T-helper 1 cell treated with Interleukin-12 subunit alpha and Interleukin-12 subunit beta and Interleukin-4 antibody, amounts not matched to agents 30 μg/mL and 1 μg/mL, for 36 hours (primary cell): ENCODE results near the gene ARHGEF40.
"Not testable (repeated sequence)": the region's sequence is repeated elsewhere in the genome, so short reads cannot be mapped to it uniquely, and the experiment has no call there.

Experiments
- H3K27ac Mint-ChIP-seq: one replicate; pipeline ENCODE4 v1.8.0; 2021; ENCODE audit warnings: mild to moderate bottlenecking, mixed read lengths
- H3K27me3 Mint-ChIP-seq: one replicate; pipeline ENCODE4 v1.8.0; 2021; ENCODE audit warnings: low read depth, mixed read lengths
- H3K36me3 Mint-ChIP-seq: one replicate; pipeline ENCODE4 v1.8.0; 2021; ENCODE audit warnings: low read depth, mixed read lengths
- H3K4me1 Mint-ChIP-seq: one replicate; pipeline ENCODE4 v1.8.0; 2021; ENCODE audit warnings: low read depth, mixed read lengths
- H3K4me3 Mint-ChIP-seq: one replicate; pipeline ENCODE4 v1.8.0; 2021; ENCODE audit warnings: mild to moderate bottlenecking, moderate library complexity, mixed read lengths
- H3K9me3 Mint-ChIP-seq: one replicate; pipeline ENCODE4 v1.8.0; 2021; ENCODE audit warnings: mixed read lengths

The ARHGEF40 gene

DNA sequence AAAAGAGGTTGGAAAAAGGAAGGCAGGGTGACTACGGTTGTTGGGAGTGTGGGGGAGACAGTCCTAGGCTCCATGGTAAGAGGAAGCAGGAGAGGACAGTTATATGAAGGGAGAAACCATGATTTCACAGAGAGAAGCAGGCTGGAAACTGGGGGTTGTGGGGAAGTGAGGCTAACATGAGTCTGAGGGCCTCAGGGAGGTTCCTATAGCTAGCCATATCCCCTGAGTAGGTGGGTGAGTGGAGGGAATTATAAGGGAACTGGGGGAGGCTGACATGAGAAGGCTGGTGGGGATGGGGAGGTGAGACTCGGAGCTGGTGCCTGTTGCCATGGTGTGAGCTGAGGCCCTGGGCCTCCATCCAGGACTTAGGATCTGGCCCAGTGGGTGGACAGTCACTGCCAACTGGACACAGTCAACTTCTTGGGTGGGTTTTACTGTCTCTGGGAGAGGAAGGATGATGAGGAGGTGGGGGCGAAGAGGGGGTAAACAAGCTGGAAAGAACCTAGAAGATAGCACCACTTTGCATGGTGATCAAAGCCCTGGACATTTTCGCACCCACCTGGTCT lies 36.9 kb upstream of the ARHGEF40 start:
- Mint-ChIP-seq H3K4me1 (no peaks in the 10 kb centered on the region), H3K27me3 (peaks cover 15% of the 10 kb centered on the region), H3K27ac (no peak overlapping the region), H3K36me3 (no peaks in the 10 kb centered on the region), H3K9me3 (no peaks in the 10 kb centered on the region), H3K4me3 (no peak overlapping the region)

DNA sequence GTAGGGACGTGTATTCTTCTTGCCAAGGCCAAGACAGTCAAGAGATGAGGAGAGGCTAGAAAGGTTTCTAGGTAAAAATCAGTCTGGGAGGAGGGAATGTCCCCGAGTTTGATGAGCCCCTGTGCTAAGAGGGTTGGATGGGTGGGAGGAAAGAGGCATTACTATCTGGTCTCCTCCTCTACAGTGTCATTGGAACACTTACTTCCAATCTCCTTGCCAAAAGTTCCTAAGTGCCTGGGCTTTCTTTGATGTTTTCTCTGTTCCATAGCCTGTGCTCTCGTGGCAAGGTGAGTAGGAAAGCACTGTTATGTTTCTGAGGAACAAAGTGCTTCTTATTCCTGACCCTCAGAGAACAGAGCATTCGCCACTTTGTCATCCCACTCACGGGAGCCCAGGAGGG lies 35.4 kb upstream of the ARHGEF40 start, which contains the start of gene RNASE13:
TSS of gene RNASE13 (minus strand) at position 101 of the 400 bp plus-strand sequence. CDS start 519 bp downstream, outside the sequence.
- H3K27me3 Mint-ChIP-seq = peaks cover 15% of the 10 kb centered on the region
- no peaks in the 10 kb centered on the region for H3K4me1 Mint-ChIP-seq
- H3K9me3 Mint-ChIP-seq = no peaks in the 10 kb centered on the region
- no peaks in the 10 kb centered on the region for H3K36me3 Mint-ChIP-seq
- H3K27ac Mint-ChIP-seq = no peak within 1 kb of the TSS
- H3K4me3 Mint-ChIP-seq = no peak within 1 kb of the TSS

DNA sequence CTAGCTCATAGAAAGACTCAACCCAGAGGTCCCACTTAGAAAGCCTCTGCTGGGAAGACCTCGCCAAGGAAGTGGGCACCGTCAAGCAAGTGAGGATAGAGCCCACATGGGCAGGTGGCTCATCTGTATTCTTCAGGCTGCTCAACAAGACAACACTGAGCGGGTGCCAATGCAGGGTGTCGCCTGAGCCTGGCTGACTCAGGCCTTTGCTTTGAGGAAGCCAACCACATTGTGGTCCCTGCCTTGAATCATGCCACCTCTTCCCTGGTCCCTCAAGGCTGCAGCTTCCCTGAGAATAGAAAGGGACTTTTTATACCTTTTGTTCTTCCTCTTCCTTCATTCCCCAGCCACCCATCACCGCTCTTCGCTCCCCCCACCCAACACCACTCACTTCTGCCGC lies 33.4 kb upstream of the ARHGEF40 start:
- Mint-ChIP-seq H3K4me3 (no peak overlapping the region), H3K27ac (no peak overlapping the region), H3K27me3 (peaks cover 11% of the 10 kb centered on the region), H3K9me3 (no peaks in the 10 kb centered on the region), H3K36me3 (no peaks in the 10 kb centered on the region), H3K4me1 (no peaks in the 10 kb centered on the region)

- H3K4me1 Mint-ChIP-seq = no peaks in the 10 kb centered on the region
- no peaks in the 10 kb centered on the region for H3K9me3 Mint-ChIP-seq
- no peaks in the 10 kb centered on the region for H3K36me3 Mint-ChIP-seq
- no peak overlapping the region for H3K4me3 Mint-ChIP-seq
- peaks cover 10% of the 10 kb centered on the region for H3K27me3 Mint-ChIP-seq
- no peak overlapping the region for H3K27ac Mint-ChIP-seq
Observed at GRCh38 chr14:21037156-21037555, 32.9 kb upstream of the ARHGEF40 start.

- H3K27ac Mint-ChIP-seq = no peak overlapping the region
- no peaks in the 10 kb centered on the region for H3K9me3 Mint-ChIP-seq
- H3K27me3 Mint-ChIP-seq = peaks cover 8% of the 10 kb centered on the region
- H3K4me1 Mint-ChIP-seq = no peaks in the 10 kb centered on the region
- H3K4me3 Mint-ChIP-seq = no peak overlapping the region
- no peaks in the 10 kb centered on the region for H3K36me3 Mint-ChIP-seq
Observed at GRCh38 chr14:21038441-21039422, 31.4 kb upstream of the ARHGEF40 start.

- no peak overlapping the region for H3K4me3 Mint-ChIP-seq
- no peak overlapping the region for H3K27ac Mint-ChIP-seq
- no peaks in the 10 kb centered on the region for H3K36me3 Mint-ChIP-seq
- H3K4me1 Mint-ChIP-seq = no peaks in the 10 kb centered on the region
- H3K9me3 Mint-ChIP-seq = no peaks in the 10 kb centered on the region
- peaks cover 13% of the 10 kb centered on the region for H3K27me3 Mint-ChIP-seq
Observed at GRCh38 chr14:21039585-21040369, 30.3 kb upstream of the ARHGEF40 start.

DNA sequence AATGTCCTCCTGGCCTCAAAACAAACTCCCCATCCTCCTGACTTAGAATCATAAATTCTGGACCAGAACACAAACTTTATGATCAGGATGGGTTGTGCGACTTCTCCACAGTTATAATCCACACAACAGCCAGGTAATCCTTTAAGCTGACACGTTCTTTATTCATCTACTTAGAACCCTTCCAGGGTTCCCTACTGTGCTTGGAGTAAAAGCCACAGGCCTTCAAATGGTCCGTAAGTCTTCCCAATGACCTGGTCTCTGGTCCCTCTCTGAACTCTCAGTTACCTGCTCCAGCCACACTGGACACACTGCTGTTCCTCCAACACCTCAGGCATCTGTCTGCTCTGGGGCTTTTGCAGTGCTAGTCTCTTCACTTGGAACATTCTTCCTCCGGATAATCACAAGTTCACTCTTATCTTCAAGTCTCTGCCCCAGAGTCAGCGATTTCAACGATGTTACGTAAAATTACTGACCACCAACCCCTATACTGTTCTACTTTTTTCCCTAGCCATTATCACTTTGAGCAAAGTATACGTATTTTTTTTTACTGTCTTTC lies 29.7 kb upstream of the ARHGEF40 start:
- peaks cover 20% of the 10 kb centered on the region for H3K27me3 Mint-ChIP-seq
- no peak overlapping the region for H3K27ac Mint-ChIP-seq
- no peaks in the 10 kb centered on the region for H3K9me3 Mint-ChIP-seq
- H3K4me1 Mint-ChIP-seq = no peaks in the 10 kb centered on the region
- H3K36me3 Mint-ChIP-seq = no peaks in the 10 kb centered on the region
- no peak overlapping the region for H3K4me3 Mint-ChIP-seq

DNA sequence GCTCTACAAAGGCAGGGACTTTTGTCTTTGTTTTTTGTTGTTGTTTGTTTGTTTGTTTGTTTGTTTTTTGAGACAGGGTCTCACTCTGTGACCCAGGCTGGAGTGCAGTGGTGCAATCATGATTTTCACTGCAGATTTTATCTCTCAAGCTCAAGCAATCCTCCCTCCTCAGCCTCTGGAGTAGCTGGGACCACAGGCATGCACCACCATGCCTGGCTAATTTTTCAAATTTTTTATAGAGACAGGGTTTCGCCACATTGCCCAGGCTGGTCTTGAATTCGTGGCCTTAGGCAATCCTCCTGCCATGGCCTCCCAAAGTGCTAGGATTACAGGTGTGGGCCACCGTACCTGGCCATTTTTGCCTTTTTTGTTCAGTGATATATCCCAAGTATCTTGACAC lies 29.2 kb upstream of the ARHGEF40 start:
- H3K27ac Mint-ChIP-seq, H3K9me3 Mint-ChIP-seq, H3K36me3 Mint-ChIP-seq, H3K4me3 Mint-ChIP-seq, H3K4me1 Mint-ChIP-seq: not testable (repeated sequence)
- H3K27me3 Mint-ChIP-seq = peaks cover 23% of the 10 kb centered on the region

GRCh38 chr14:21041676-21042433 lies 28.2 kb upstream of the ARHGEF40 start, which contains the start of gene RNASE7:
Gene RNASE7, plus strand, starts transcription at chr14:21042362. Its CDS starts 631 bp downstream, at chr14:21042993.
- no peak within 1 kb of the TSS for H3K27ac Mint-ChIP-seq
- H3K36me3 Mint-ChIP-seq = no peaks in the 10 kb centered on the region

GRCh38 chr14:21042918-21043317 lies 27.2 kb upstream of the ARHGEF40 start:
- Mint-ChIP-seq H3K4me3 (no peak overlapping the region), H3K27ac (no peak overlapping the region), H3K36me3 (no peaks in the 10 kb centered on the region), H3K27me3 (peaks cover 28% of the 10 kb centered on the region), H3K9me3 (no peaks in the 10 kb centered on the region), H3K4me1 (no peaks in the 10 kb centered on the region)

More at GRCh38 chr14:21041676-21042433, 28.2 kb upstream of the ARHGEF40 start, which contains the start of gene RNASE7:
- H3K27me3 Mint-ChIP-seq = peaks cover 28% of the 10 kb centered on the region
- H3K4me3 Mint-ChIP-seq = no peak within 1 kb of the TSS
- H3K4me1 Mint-ChIP-seq = no peaks in the 10 kb centered on the region
- H3K9me3 Mint-ChIP-seq = no peaks in the 10 kb centered on the region

DNA sequence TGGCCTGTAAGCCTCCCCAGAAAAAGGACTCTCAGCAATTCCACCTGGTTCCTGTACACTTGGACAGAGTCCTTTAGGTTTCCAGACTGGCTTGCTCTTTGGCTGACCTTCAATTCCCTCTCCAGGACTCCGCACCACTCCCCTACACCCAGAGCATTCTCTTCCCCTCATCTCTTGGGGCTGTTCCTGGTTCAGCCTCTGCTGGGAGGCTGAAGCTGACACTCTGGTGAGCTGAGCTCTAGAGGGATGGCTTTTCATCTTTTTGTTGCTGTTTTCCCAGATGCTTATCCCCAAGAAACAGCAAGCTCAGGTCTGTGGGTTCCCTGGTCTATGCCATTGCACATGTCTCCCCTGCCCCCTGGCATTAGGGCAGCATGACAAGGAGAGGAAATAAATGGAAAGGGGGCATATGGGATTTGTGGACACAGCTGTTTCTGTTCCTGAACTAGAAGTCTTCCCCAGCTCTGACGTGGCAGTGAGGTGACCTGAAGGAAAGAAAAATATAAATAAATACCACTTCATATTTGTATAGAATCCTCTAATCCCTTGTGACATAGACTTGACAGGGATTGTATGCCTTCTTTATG lies 26.6 kb upstream of the ARHGEF40 start:
- no peaks in the 10 kb centered on the region for H3K36me3 Mint-ChIP-seq
- H3K4me3 Mint-ChIP-seq = no peak overlapping the region
- no peaks in the 10 kb centered on the region for H3K4me1 Mint-ChIP-seq
- peaks cover 28% of the 10 kb centered on the region for H3K27me3 Mint-ChIP-seq
- H3K9me3 Mint-ChIP-seq = no peaks in the 10 kb centered on the region
- H3K27ac Mint-ChIP-seq = no peak overlapping the region

GRCh38 chr14:21043974-21044618 lies 26.0 kb upstream of the ARHGEF40 start:
- H3K27ac Mint-ChIP-seq = no peak overlapping the region
- H3K36me3 Mint-ChIP-seq = no peaks in the 10 kb centered on the region
- peaks cover 28% of the 10 kb centered on the region for H3K27me3 Mint-ChIP-seq
- no peak overlapping the region for H3K4me3 Mint-ChIP-seq
- no peaks in the 10 kb centered on the region for H3K4me1 Mint-ChIP-seq
- H3K9me3 Mint-ChIP-seq = no peaks in the 10 kb centered on the region

DNA sequence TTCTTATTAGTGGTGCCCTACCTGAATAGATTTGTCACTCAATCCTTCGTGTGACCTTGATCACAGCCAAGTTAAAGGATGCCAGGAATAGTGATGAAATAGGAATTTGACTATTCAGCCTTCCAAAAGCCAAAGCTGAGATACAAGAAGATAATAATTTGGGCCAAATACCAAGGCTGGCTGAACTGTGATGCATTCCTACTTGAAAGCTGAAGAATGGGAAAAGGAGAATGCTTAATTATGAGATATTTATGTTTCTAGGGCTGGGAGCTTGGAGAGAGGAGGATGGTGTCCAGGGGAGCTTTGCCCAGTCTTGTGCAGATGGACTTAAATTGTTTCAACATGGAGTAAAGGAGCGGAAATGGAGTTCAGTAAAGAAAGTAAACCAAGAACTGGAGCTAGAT lies 22.7 kb upstream of the ARHGEF40 start:
- H3K4me1 Mint-ChIP-seq = no peaks in the 10 kb centered on the region
- peaks cover 28% of the 10 kb centered on the region for H3K27me3 Mint-ChIP-seq
- no peak overlapping the region for H3K27ac Mint-ChIP-seq
- no peaks in the 10 kb centered on the region for H3K9me3 Mint-ChIP-seq
- H3K4me3 Mint-ChIP-seq = no peak overlapping the region
- H3K36me3 Mint-ChIP-seq = no peaks in the 10 kb centered on the region
